NT2/D1 (cell line): ENCODE measurements around the gene DNAJC17.

Experiments
- DNase-seq: peaks from one replicate; pipeline ENCODE4 v3.0.0-alpha.2; 2011; ENCODE audit warnings: low read depth, low spot score
- H3K27me3 ChIP-seq: 2 replicates; pipeline ENCODE4 v1.6.0; 2011; ENCODE audit warnings: mild to moderate bottlenecking; ENCODE audit not compliant: insufficient read length, insufficient read depth
- H3K36me3 ChIP-seq: 2 replicates; pipeline ENCODE4 v1.6.1; 2011; ENCODE audit warnings: mild to moderate bottlenecking, low read length, mixed read lengths; ENCODE audit not compliant: insufficient read depth, insufficient read length
- H3K4me1 ChIP-seq: 2 replicates; pipeline ENCODE4 v1.5.1; 2011; ENCODE audit not compliant: insufficient read depth, insufficient read length
- H3K4me3 ChIP-seq: 2 replicates; pipeline ENCODE4 v1.5.1; 2011; ENCODE audit warnings: low read depth; ENCODE audit not compliant: insufficient read length
- H3K9ac ChIP-seq: 2 replicates; pipeline ENCODE4 v1.6.0; 2011; ENCODE audit warnings: low read depth; ENCODE audit not compliant: insufficient read length
- H3K9me3 ChIP-seq: 2 replicates; pipeline ENCODE4 v1.5.1; 2011; ENCODE audit warnings: mild to moderate bottlenecking, low read length; ENCODE audit not compliant: insufficient read depth
- SUZ12 ChIP-seq: IDR thresholded peaks from 2 replicates; pipeline ENCODE4 v1.6.1; 2011; ENCODE audit not compliant: insufficient read length, insufficient read depth; ENCODE audit errors: extremely low read depth
- YY1 ChIP-seq: IDR thresholded peaks from 2 replicates; pipeline ENCODE4 v1.6.1; 2011; ENCODE audit not compliant: insufficient read length, insufficient read depth
- ZNF274 ChIP-seq: IDR thresholded peaks from 2 replicates; pipeline ENCODE4 v1.6.1; 2011; ENCODE audit warnings: mild to moderate bottlenecking, low read depth, low read length

The DNAJC17 gene

DNA sequence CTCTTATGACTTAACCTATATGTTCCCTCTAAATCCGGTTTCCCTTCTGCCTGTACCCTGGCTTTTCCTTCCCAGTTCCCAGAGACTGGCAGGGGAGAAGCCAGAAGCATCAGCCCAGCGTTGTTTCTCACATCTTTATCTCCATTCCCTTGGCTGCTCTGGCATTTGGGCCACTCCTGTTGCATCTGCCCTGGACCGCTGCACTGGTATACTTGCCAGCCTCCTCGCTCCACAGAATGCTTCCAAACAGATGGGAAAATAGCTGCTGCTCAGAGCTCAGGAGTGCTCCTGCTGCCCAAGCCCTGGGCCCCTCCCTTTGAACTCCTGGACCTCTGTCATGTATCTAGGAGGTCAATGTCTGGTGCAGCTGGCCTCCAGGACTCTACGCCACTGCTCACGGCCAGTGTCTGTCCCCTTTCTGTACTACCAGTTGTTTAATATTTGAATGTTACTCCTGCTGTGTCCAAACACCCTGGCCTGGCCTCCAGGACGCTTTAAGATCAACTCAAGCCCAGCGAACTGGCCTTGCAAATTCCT is 43.4 kb upstream of the DNAJC17 start:
- Histone ChIP-seq H3K4me3 (no peak overlapping the region), H3K9me3 (no peaks in the 10 kb centered on the region), H3K36me3 (peaks cover 30% of the 10 kb centered on the region), H3K27me3 (no peaks in the 10 kb centered on the region), H3K9ac (no peak overlapping the region), H3K4me1 (peaks cover 12% of the 10 kb centered on the region)
- DNase-seq, result no peak
- TF ChIP-seq ZNF274 (no peak), YY1 (no peak), SUZ12 (no peak)

DNA sequence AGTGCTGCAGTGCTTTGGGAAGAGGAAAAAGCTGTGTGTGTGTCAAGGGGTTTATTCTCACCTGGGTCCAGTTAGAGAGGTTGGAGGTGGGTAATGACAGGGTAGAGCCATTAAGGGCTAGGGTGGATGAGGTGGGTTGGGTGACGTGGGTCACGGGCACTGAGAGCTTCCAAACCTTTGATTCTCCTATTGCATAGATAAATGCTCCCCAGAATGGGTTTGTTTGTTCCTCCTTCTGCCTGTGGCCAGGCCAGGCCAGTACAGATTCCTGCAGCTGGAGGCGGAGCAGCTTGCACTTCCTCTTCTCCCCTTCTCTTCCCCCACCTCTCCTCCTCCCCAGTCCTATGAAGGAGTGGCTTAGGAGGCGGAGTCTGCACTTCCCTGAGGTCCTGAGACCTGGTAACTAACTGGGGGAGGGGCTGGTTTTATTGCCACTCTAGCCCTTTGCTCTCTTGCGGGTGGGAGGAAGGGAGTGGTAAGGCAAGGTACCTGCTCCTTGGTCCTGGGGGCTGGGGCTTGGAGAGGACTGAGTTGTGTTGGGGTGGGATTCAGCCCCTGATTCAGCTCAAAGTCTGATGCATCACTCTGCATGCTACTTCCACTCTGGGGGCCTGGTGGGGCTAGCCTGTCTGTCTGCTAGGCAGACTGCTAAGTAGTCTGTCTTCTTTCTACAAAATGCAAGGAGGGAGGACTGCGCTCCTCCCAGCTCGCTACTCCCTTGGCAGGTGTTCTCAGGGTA is 40.1 kb upstream of the DNAJC17 start:
- no peaks in the 10 kb centered on the region for H3K9me3 ChIP-seq
- peak; percentile 36 for DNase-seq
- peaks cover 18% of the 10 kb centered on the region for H3K4me1 ChIP-seq
- peaks cover 23% of the 10 kb centered on the region for H3K27me3 ChIP-seq
- peaks cover 6% of the 10 kb centered on the region for H3K36me3 ChIP-seq
- no peak overlapping the region for H3K9ac ChIP-seq
- no peak overlapping the region for H3K4me3 ChIP-seq
- TF ChIP-seq ZNF274 (no peak), SUZ12 (no peak)

DNA sequence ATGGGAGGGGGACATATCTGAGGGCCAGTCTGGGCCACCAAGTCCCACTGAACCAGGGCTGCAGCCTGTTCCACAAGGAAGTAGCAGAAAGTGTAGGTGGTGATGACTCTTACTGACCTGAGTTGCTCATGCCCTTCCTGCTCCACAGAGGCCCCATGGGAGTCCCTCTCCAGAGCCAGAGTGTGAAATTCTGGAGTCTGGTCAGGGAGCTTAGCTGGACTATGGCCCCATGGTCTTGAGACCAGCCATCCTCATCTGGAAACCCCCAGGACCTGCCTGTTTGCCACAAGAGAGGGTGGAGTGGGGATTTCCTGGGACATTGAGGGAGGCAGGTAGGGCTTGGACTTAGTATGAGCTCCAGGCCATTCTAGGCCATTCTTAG is 39.6 kb upstream of the DNAJC17 start:
- Histone ChIP-seq H3K9me3 (no peaks in the 10 kb centered on the region), H3K9ac (no peak overlapping the region), H3K4me1 (peaks cover 18% of the 10 kb centered on the region), H3K27me3 (peaks cover 28% of the 10 kb centered on the region), H3K36me3 (peaks cover 6% of the 10 kb centered on the region), H3K4me3 (no peak overlapping the region)
- TF ChIP-seq ZNF274 (no peak), SUZ12 (no peak), YY1 (no peak)
- DNase-seq, result no peak

DNA sequence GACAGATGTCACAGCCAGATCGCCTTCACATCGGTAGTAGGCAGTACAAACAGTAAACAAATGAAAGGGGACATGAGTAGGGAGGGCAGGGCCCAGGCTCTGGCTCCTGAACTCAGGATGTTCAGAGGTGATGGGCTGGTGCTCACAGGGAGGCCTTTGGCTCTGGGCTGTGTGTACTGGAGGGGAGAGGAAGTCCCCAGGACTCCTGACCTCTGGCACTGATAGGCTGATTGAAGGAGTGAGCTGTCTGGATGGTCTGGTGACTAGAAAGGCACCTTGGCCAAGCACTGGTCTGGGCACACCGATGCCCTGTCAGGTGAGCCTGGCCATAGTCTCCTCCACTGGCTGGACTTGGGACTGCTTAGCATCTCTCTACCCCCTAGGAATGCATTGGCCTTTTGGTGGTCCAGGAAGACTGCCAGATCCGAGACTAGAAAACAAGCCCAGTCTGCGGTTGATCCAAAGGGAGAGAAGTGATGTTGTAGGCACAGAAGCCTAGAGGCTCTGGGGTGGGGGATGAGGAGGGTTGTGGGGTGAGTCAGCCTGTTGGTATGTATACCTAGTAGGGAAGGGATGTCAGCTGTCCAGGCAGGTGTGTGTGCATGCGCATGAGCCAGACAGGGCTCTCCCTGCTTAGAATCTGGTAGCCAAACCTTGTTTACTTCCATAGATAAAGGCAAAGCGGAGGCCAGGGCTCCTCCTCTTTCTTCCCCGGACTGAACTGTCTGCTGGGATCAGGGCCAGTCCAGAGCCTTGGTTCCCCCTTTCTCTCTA is 38.4 kb upstream of the DNAJC17 start:
- TF ChIP-seq ZNF274, result no peak
- TF ChIP-seq SUZ12, result no peak
- TF ChIP-seq YY1, result no peak
- peak; percentile 39 for DNase-seq
- no peak overlapping the region for H3K4me3 ChIP-seq

DNA sequence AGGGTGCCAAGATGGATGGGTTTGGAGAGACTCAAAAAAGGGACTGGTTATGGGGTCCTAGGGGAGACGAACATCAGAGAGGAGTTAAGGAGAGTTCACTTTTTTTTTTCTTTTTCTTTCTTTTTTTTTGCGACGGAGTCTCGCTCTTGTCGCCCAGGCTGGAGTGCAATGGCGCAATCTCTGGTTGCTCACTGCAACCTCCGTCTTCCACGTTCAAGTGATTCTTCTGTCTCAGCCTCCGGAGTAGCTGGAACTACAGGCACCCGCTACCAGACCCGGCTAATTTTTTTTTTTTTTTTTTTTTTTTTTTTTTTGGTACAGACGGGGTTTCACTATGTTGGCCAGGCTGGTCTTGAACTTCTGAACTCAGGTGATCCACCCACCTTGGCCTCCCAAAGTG is 37.8 kb upstream of the DNAJC17 start:
- no peaks in the 10 kb centered on the region for H3K9me3 ChIP-seq
- H3K9ac ChIP-seq, result peak overlapping the region; percentile 80
- H3K27me3 ChIP-seq, result peaks cover 32% of the 10 kb centered on the region
- DNase-seq, result no peak
- peaks cover 18% of the 10 kb centered on the region for H3K4me1 ChIP-seq
- no peaks in the 10 kb centered on the region for H3K36me3 ChIP-seq
- TF ChIP-seq YY1 (no peak), SUZ12 (no peak), ZNF274 (no peak)
- peak overlapping the region; percentile 67 for H3K4me3 ChIP-seq

More for the DNA sequence above, 38.4 kb upstream of the DNAJC17 start:
- Histone ChIP-seq H3K9ac (no peak overlapping the region), H3K4me1 (peaks cover 18% of the 10 kb centered on the region), H3K9me3 (no peaks in the 10 kb centered on the region), H3K27me3 (peaks cover 32% of the 10 kb centered on the region), H3K36me3 (peaks cover 5% of the 10 kb centered on the region)

DNA sequence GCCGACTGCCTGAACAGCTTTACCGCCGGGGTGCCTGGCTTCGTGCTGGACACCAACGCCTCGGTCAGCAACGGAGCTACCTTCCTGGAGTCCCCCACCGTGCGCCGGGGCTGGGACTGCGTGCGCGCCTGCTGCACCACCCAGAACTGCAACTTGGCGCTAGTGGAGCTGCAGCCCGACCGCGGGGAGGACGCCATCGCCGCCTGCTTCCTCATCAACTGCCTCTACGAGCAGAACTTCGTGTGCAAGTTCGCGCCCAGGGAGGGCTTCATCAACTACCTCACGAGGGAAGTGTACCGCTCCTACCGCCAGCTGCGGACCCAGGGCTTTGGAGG is 37.4 kb upstream of the DNAJC17 start:
- Histone ChIP-seq H3K9ac (peak overlapping the region; percentile 80), H3K27me3 (peaks cover 32% of the 10 kb centered on the region), H3K4me3 (peak overlapping the region; percentile 67), H3K9me3 (no peaks in the 10 kb centered on the region), H3K4me1 (peaks cover 18% of the 10 kb centered on the region), H3K36me3 (no peaks in the 10 kb centered on the region)
- DNase-seq, result no peak
- TF ChIP-seq SUZ12 (no peak), ZNF274 (no peak), YY1 (no peak)

DNA sequence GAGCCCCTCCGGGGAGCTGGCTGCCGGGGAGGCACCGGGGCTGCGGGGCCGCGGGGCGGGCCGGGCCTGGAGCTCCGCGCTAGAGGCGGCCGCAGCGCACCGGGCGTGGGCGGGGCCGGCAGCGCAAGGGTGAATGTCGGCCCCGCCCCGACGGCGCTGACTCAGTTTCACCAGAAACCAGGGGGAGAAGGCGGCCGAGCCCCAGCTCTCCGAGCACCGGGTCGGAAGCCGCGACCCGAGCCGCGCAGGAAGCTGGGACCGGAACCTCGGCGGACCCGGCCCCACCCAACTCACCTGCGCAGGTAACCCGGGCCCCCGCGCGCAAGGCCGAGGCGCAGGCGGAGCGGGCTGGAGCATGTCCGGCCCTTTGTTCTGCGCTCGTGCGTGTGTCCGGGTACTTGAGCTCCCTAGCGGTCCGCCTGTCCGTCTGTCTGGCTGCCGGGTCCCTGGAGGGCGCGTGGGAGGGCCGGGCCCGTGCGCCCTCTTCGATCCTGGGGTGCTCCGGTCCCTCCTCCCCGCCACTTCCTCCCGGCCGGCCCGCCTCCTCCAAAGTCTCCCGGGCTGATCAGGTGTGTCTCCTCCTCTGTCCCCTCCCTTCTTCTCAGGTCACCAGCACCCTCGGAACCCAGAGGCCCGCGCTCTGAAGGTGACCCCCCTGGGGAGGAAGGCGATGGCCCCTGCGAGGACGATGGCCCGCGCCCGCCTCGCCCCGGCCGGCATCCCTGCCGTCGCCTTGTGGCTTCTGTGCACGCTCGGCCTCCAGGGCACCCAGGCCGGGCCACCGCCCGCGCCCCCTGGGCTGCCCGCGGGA is 36.8 kb upstream of the DNAJC17 start, which contains the start of gene SPINT1:
TSS of gene SPINT1 (plus strand) at position 164 of the 811 bp plus-strand sequence. CDS start at position 671, 507 bp downstream.
- Histone ChIP-seq H3K4me1 (peaks cover 18% of the 10 kb centered on the region), H3K4me3 (peak within 1 kb of the TSS; percentile 67), H3K36me3 (no peaks in the 10 kb centered on the region), H3K27me3 (peaks cover 32% of the 10 kb centered on the region), H3K9me3 (no peaks in the 10 kb centered on the region), H3K9ac (peak within 1 kb of the TSS; percentile 80)
- TF ChIP-seq ZNF274 (no peak), SUZ12 (no peak), YY1 (no peak)
- no peak for DNase-seq
